IMR-90 (cell line): ENCODE data around the gene MREG. TPM values are rescaled to one million over a fixed set of nuclear protein-coding genes. Genes with fewer than 3 reads are reported as not detected.

Experiments used
- ATAC-seq: fragments of 200-7000 bp; cut with Tn5 transposase; 2 replicates; pipeline ENCODE4 v1.9.1; 2020; ENCODE audit warnings: low read depth, mild to moderate bottlenecking, moderate library complexity
- BruUV-seq: library from RNA; stranded (reverse); fragments of 400-500 nt; replicated peaks from 2 replicates; lab custom pipeline; 2021; lab: Mats Ljungman, UMichigan
- CTCF ChIA-PET: fragments of 300-600 bp; formaldehyde crosslinking; extraction: SDS; loops from one replicate; lab custom pipeline; 2021; ENCODE audit warnings: antibody characterized with exemption; lab: Yijun Ruan, JAX
- POLR2A ChIA-PET: fragments of 300-600 bp; sonication (Branson Sonifier 250); formaldehyde crosslinking; loops from one replicate; lab custom pipeline; 2022; ENCODE audit warnings: antibody characterized with exemption; ENCODE audit not compliant: unreplicated experiment; lab: Charles Lee
- DNase-seq: peaks from one replicate; pipeline ENCODE4 v3.0.0; 2013
- H2AFZ ChIP-seq: replicated peaks from 2 replicates; pipeline ENCODE3; 2013; ENCODE audit warnings: low read length, mild to moderate bottlenecking; ENCODE audit not compliant: poor library complexity
- H2AK5ac ChIP-seq: 2 replicates; pipeline ENCODE4 v1.6.1; 2013; ENCODE audit warnings: low read depth, low read length, inconsistent platforms
- H2AK9ac ChIP-seq: replicated peaks from 2 replicates; pipeline ENCODE3; 2013; ENCODE audit warnings: mild to moderate bottlenecking, low read depth, low read length, moderate library complexity; ENCODE audit not compliant: poor library complexity
- H2BK120ac ChIP-seq: 2 replicates; pipeline ENCODE4 v1.6.1; 2013; ENCODE audit warnings: low read depth, low read length, inconsistent platforms
- H2BK15ac ChIP-seq: 3 replicates; pipeline ENCODE4 v1.6.1; 2013; ENCODE audit warnings: low read depth, low read length, inconsistent platforms
- H2BK20ac ChIP-seq: 2 replicates; pipeline ENCODE4 v1.6.1; 2013; ENCODE audit warnings: low read depth, mild to moderate bottlenecking, inconsistent platforms, low read length, moderate library complexity
- H2BK5ac ChIP-seq: 2 replicates; pipeline ENCODE4 v1.6.1; 2013; ENCODE audit warnings: mild to moderate bottlenecking, low read depth, low read length, inconsistent platforms; ENCODE audit not compliant: poor library complexity, severe bottlenecking
- H3K14ac ChIP-seq: replicated peaks from 2 replicates; pipeline ENCODE4 v1.6.1; 2013; ENCODE audit warnings: low read depth, low read length, inconsistent platforms
- H3K18ac ChIP-seq: 2 replicates; pipeline ENCODE4 v1.6.1; 2013; ENCODE audit warnings: low read depth, low read length, control low read depth
- H3K23ac ChIP-seq: 2 replicates; pipeline ENCODE4 v1.6.1; 2013; ENCODE audit warnings: low read depth, low read length, inconsistent platforms
- H3K27ac ChIP-seq: 2 replicates; pipeline ENCODE4 v1.5.1; 2013; ENCODE audit warnings: mild to moderate bottlenecking, control low read depth, low read length; ENCODE audit not compliant: insufficient read depth
- H3K27me3 ChIP-seq: 2 replicates; pipeline ENCODE4 v1.6.1; 2013; ENCODE audit warnings: low read length; ENCODE audit not compliant: control insufficient read depth, insufficient read depth
- H3K36me3 ChIP-seq: 2 replicates; pipeline ENCODE4 v1.6.1; 2013; ENCODE audit warnings: low read length, mixed read lengths; ENCODE audit not compliant: control insufficient read depth, insufficient read depth
- H3K4ac ChIP-seq: 2 replicates; pipeline ENCODE4 v1.6.1; 2013; ENCODE audit warnings: low read depth, low read length, inconsistent platforms
- H3K4me1 ChIP-seq: 2 replicates; pipeline ENCODE4 v1.6.1; 2013; ENCODE audit warnings: low read length, mixed read lengths; ENCODE audit not compliant: control insufficient read depth, insufficient read depth
- H3K4me2 ChIP-seq: 2 replicates; pipeline ENCODE4 v1.6.1; 2013; ENCODE audit warnings: low read depth, mild to moderate bottlenecking, control low read depth, low read length, moderate library complexity
- H3K4me3 ChIP-seq: 2 replicates; pipeline ENCODE4 v1.5.1; 2013; ENCODE audit warnings: low read depth, mild to moderate bottlenecking, control low read depth, low read length, moderate library complexity; ENCODE audit not compliant: insufficient read depth
- H3K56ac ChIP-seq: 2 replicates; pipeline ENCODE4 v1.6.1; 2013; ENCODE audit warnings: low read length, inconsistent platforms; ENCODE audit not compliant: insufficient read depth; ENCODE audit errors: extremely low read depth
- H3K79me1 ChIP-seq, 2 experiments: 2 replicates each; pipeline ENCODE4 v1.6.1; 2013; ENCODE audit warnings: low read length in 2 of 2, inconsistent platforms in 1 of 2, low read depth in 1 of 2
- H3K9ac ChIP-seq: 2 replicates; pipeline ENCODE4 v1.6.1; 2013; ENCODE audit warnings: low read depth, low read length, control low read depth
- H3K9me1 ChIP-seq: 2 replicates; pipeline ENCODE4 v1.6.1; 2013; ENCODE audit warnings: low read length, inconsistent platforms; ENCODE audit not compliant: insufficient read depth
- H3K9me3 ChIP-seq: 2 replicates; pipeline ENCODE4 v1.6.1; 2013; ENCODE audit warnings: low read length; ENCODE audit not compliant: control insufficient read depth, insufficient read depth
- H4K20me1 ChIP-seq: 2 replicates; pipeline ENCODE4 v1.6.1; 2013; ENCODE audit warnings: low read length, inconsistent platforms; ENCODE audit not compliant: insufficient read depth
- H4K5ac ChIP-seq: 2 replicates; pipeline ENCODE4 v1.6.1; 2013; ENCODE audit warnings: mild to moderate bottlenecking, low read depth, low read length, control low read depth
- H4K8ac ChIP-seq, 2 experiments: 2 replicates each; pipeline ENCODE4 v1.6.1; 2013; ENCODE audit warnings: low read depth in 2 of 2, low read length in 2 of 2, control low read depth in 1 of 2, inconsistent platforms in 1 of 2
- H4K91ac ChIP-seq: 2 replicates; pipeline ENCODE4 v1.6.1; 2013; ENCODE audit warnings: low read depth, low read length, inconsistent platforms; ENCODE audit not compliant: insufficient read depth
- MXI1 ChIP-seq: IDR thresholded peaks from 2 replicates; pipeline ENCODE4 v1.6.1; 2012; ENCODE audit warnings: low read depth, mild to moderate bottlenecking, low read length, moderate library complexity, borderline replicate concordance
- NFE2L2 ChIP-seq: fragments of 150-350 bp; IDR thresholded peaks from 2 replicates; pipeline ENCODE4 v1.6.1; 2016; ENCODE audit warnings: low read depth, mild to moderate bottlenecking, low read length
- RAD21 ChIP-seq: IDR thresholded peaks from 2 replicates; pipeline ENCODE4 v1.6.1; 2012; ENCODE audit warnings: low read length, improper control_type of control experiment
- RCOR1 ChIP-seq: IDR thresholded peaks from 2 replicates; pipeline ENCODE4 v1.6.1; 2012; ENCODE audit warnings: mild to moderate bottlenecking, low read length, improper control_type of control experiment; ENCODE audit not compliant: insufficient replicate concordance
- WGBS, 2 experiments: methylation state at CpG; one replicate each; pipeline versions ENCODE4 v1.1.5 to v1.1.7; 2013; ENCODE audit warnings: missing lambda C conversion rate in 2 of 2; ENCODE audit not compliant: insufficient read length in 1 of 2; ENCODE audit errors: extremely low coverage in 2 of 2; 5-methylcytosine and 5-hydroxymethylcytosine counted together
- dilution Hi-C: fragments of 300-500 bp; cut with HindIII; formaldehyde crosslinking; loops from one replicate; pipeline ENCODE4 v1.14.3; 2018; ENCODE audit warnings: low sequenced_read_pairs; ENCODE audit not compliant: unreplicated experiment
- in situ Hi-C: fragments of 300-500 bp; cut with MboI; formaldehyde crosslinking; loops from 3 replicates; pipeline ENCODE4 v1.14.3; 2019; ENCODE audit warnings: low sequenced_read_pairs, inconsistent platforms, mixed read lengths
- intact Hi-C: fragments of 100-400 bp; cut with micrococcal nuclease; formaldehyde crosslinking; loops from 2 replicates; pipeline ENCODE4 v1.10.0; 2022
- polyA plus RNA-seq, 3 experiments: library from polyadenylated mRNA; depleted of rRNA; stranded (reverse); fragments of >200 nt; gene quantifications; 2 replicates each; pipeline ENCODE4 v1.2.3, GENCODE V29; 2012; ENCODE audit warnings: low replicate concordance in 1 of 3
- total RNA-seq: library from RNA; depleted of rRNA; stranded (reverse); fragments of >200 nt; gene quantifications from 2 replicates; pipeline ENCODE4 v1.2.3, GENCODE V29; 2012

The MREG gene
- total and polyA plus RNA-seq, 2 of the 4 experiments (the other 2 are of a cell fraction) = 1.0 to 1.8 TPM

- 0 out of 2 replicates have a peak, but pooled peaks cover 4% of the 10 kb centered on the region for H3K9me1 ChIP-seq
- no peaks in the 10 kb centered on the region for H3K79me1 ChIP-seq
- H2BK120ac ChIP-seq = no peak overlapping the region
- TF ChIP-seq NFE2L2 (no peak), MXI1 (no peak), RAD21 (no peak), RCOR1 (no peak)
- H2AK9ac ChIP-seq = no peak overlapping the region
- no peaks in the 10 kb centered on the region for H3K4me1 ChIP-seq
- no peak overlapping the region for H2AFZ ChIP-seq
- no peak overlapping the region for H3K27ac ChIP-seq
- intact Hi-C loops (no loop called here), dilution Hi-C loops (no loop called here), in situ Hi-C loops (no loop called here)
- POLR2A ChIA-PET = interaction anchor here (0.7 kb wide), 1 partner anchor 60 kb away, joined by 3 read pairs; no protein-coding TSS in a partner anchor
- no peak overlapping the region for H4K8ac ChIP-seq
- H3K4me2 ChIP-seq = no peak overlapping the region
- no peak overlapping the region for H2BK5ac ChIP-seq
- H3K14ac ChIP-seq = no peak overlapping the region
- no peak overlapping the region for H2BK15ac ChIP-seq
- no peak overlapping the region for H2AK5ac ChIP-seq
- BruUV-seq = no TSS peak
- H3K23ac ChIP-seq = no peak overlapping the region
- no peaks in the 10 kb centered on the region for H3K27me3 ChIP-seq
- no peak overlapping the region for H2BK20ac ChIP-seq
- H3K18ac ChIP-seq = no peak overlapping the region
- no peaks in the 10 kb centered on the region for H4K20me1 ChIP-seq
- no peak for DNase-seq
- H4K5ac ChIP-seq = no peak overlapping the region
- no peak overlapping the region for H3K9ac ChIP-seq
- ATAC-seq = no peak
- H3K4ac ChIP-seq = no peak overlapping the region
- CTCF ChIA-PET = interaction anchor here (1.0 kb wide), 1 partner anchor 10 kb away, joined by 3 read pairs; no protein-coding TSS in a partner anchor
- H3K9me3 ChIP-seq = no peaks in the 10 kb centered on the region
- no peak overlapping the region for H4K91ac ChIP-seq
- no peak overlapping the region for H3K4me3 ChIP-seq
- H3K56ac ChIP-seq = no peak overlapping the region
- WGBS, 2 experiments = 80% methylated on average over 1 of the region's 5 CpGs; no CpG with 5 or more reads in 1 of the 2 experiments
- H3K36me3 ChIP-seq = 0 out of 2 replicates have a peak, but pooled peaks cover 2% of the 10 kb centered on the region
Measured at GRCh38 chr2:216043949-216044348, 30.6 kb upstream of the MREG start.
